Smooth muscle cell (in vitro differentiated cells): ENCODE measurements around the gene BRI3. TPM values are rescaled to one million over a fixed set of nuclear protein-coding genes. Genes with fewer than 3 reads are reported as not detected.

Experiments
- DNase-seq: peaks from one replicate; lab custom pipeline; 2025; ENCODE audit not compliant: unreplicated experiment; lab: John Stamatoyannopoulos, UW
- H2AFZ ChIP-seq: fragments of 200-600 bp; sonication (generic); 2 replicates; pipeline ENCODE4 v1.6.0; 2016; ENCODE audit warnings: antibody characterized with exemption, low read depth, mild to moderate bottlenecking
- H3F3A ChIP-seq: fragments of 200-600 bp; sonication (generic); 2 replicates; pipeline ENCODE4 v1.6.0; 2017; ENCODE audit warnings: antibody characterized with exemption, low read depth
- H3K27ac ChIP-seq: fragments of 200-600 bp; sonication (generic); 2 replicates; pipeline ENCODE4 v1.5.1; 2016; ENCODE audit warnings: low read depth, mild to moderate bottlenecking
- H3K27me3 ChIP-seq: fragments of 200-600 bp; sonication (generic); 2 replicates; pipeline ENCODE4 v1.6.1; 2016; ENCODE audit warnings: low read depth, mild to moderate bottlenecking
- H3K36me3 ChIP-seq: fragments of 200-600 bp; sonication (generic); 2 replicates; pipeline ENCODE4 v1.5.1; 2016; ENCODE audit warnings: low read depth
- H3K4me1 ChIP-seq: fragments of 200-600 bp; sonication (generic); 2 replicates; pipeline ENCODE4 v1.5.1; 2016; ENCODE audit warnings: low read depth
- H3K4me2 ChIP-seq: fragments of 200-600 bp; sonication (generic); 2 replicates; pipeline ENCODE4 v1.6.0; 2016; ENCODE audit warnings: mild to moderate bottlenecking
- H3K4me3 ChIP-seq: fragments of 200-600 bp; sonication (generic); 2 replicates; pipeline ENCODE4 v1.5.1; 2016; ENCODE audit warnings: mild to moderate bottlenecking
- H3K79me2 ChIP-seq: fragments of 200-600 bp; sonication (generic); 2 replicates; pipeline ENCODE4 v1.6.0; 2016; ENCODE audit warnings: low read depth, mild to moderate bottlenecking
- H3K9ac ChIP-seq: fragments of 200-600 bp; sonication (generic); 2 replicates; pipeline ENCODE4 v1.6.0; 2016; ENCODE audit warnings: low read depth
- H3K9me3 ChIP-seq: fragments of 200-600 bp; sonication (generic); replicated peaks from 2 replicates; pipeline ENCODE4 v1.5.1; 2016; ENCODE audit warnings: low read depth
- H4K20me1 ChIP-seq: fragments of 200-600 bp; sonication (generic); 2 replicates; pipeline ENCODE4 v1.6.0; 2016; ENCODE audit warnings: low read depth
- whole genome bisulfite sequencing: methylation state at CpG from one replicate; pipeline ENCODE4 v1.1.7; 2016; ENCODE audit warnings: low lambda C conversion rate; 5-methylcytosine and 5-hydroxymethylcytosine counted together
- polyA plus RNA-seq: library from polyadenylated mRNA; unstranded; fragments of >200 nt; fragmentation: Nextera tagmentation; extraction: Ambion mirVana; gene quantifications from 2 replicates; pipeline ENCODE4 v1.2.1, GENCODE V29; 2016
- total RNA-seq: library from RNA; depleted of rRNA; stranded (reverse); fragments of >200 nt; gene quantifications from 2 replicates; pipeline ENCODE4 v1.2.3, GENCODE V29; 2014
- TF ChIP-seq, protein P1 (sequence below): fragments of 200-600 bp; sonication (generic); IDR thresholded peaks from 2 replicates; pipeline ENCODE4 v1.5.1; 2017; ENCODE audit warnings: borderline replicate concordance, mild to moderate bottlenecking, antibody characterized with exemption; ENCODE audit not compliant: insufficient read depth, poor library complexity, severe bottlenecking

Gene BRI3
- total and polyA plus RNA-seq, 2 experiments from 2014 or later = 70.1 to 83.0 TPM

DNA sequence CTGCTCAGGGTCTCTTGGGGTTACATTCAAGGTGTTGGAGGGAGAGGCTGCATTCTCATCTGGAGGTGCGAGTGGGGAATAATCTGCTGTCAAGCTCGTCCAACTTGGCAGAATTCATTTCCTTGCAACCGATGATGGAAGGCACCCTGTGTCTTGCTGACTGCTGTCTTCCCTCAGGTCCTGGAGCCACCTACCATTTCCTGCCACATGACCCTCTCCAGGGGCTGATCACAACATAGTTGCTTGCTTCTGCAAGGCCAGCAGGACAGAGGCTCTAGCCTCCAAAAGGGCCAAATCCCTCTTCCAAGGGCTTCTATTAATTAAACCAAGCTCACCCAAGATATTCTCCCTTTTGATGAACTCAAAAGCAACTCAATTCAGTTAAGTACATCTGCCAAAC is 14.2 kb upstream of the BRI3 start:
- no peaks in the 10 kb centered on the region for H3K27me3 ChIP-seq
- H3K4me1 ChIP-seq = no peaks in the 10 kb centered on the region
- H3K9ac ChIP-seq = no peak overlapping the region
- H2AFZ ChIP-seq = no peak overlapping the region
- no peak overlapping the region for H3K4me2 ChIP-seq
- WGBS = 91% methylated on average over 3 of the region's 3 CpGs
- H3F3A ChIP-seq = no peaks in the 10 kb centered on the region
- no peaks in the 10 kb centered on the region for H3K79me2 ChIP-seq
- no peak for DNase-seq
- no peaks in the 10 kb centered on the region for H3K9me3 ChIP-seq
- no peak overlapping the region for H3K27ac ChIP-seq
- H3K36me3 ChIP-seq = no peaks in the 10 kb centered on the region
- no peaks in the 10 kb centered on the region for H4K20me1 ChIP-seq
- H3K4me3 ChIP-seq = no peak overlapping the region
- TF ChIP-seq, protein P1, sequence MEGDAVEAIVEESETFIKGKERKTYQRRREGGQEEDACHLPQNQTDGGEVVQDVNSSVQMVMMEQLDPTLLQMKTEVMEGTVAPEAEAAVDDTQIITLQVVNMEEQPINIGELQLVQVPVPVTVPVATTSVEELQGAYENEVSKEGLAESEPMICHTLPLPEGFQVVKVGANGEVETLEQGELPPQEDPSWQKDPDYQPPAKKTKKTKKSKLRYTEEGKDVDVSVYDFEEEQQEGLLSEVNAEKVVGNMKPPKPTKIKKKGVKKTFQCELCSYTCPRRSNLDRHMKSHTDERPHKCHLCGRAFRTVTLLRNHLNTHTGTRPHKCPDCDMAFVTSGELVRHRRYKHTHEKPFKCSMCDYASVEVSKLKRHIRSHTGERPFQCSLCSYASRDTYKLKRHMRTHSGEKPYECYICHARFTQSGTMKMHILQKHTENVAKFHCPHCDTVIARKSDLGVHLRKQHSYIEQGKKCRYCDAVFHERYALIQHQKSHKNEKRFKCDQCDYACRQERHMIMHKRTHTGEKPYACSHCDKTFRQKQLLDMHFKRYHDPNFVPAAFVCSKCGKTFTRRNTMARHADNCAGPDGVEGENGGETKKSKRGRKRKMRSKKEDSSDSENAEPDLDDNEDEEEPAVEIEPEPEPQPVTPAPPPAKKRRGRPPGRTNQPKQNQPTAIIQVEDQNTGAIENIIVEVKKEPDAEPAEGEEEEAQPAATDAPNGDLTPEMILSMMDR = no peak

- Histone ChIP-seq H2AFZ (no peak overlapping the region), H3K27me3 (no peaks in the 10 kb centered on the region), H3K9me3 (no peaks in the 10 kb centered on the region), H4K20me1 (no peaks in the 10 kb centered on the region), H3K4me3 (no peak overlapping the region), H3K36me3 (no peaks in the 10 kb centered on the region), H3K4me1 (peaks cover 7% of the 10 kb centered on the region), H3K9ac (no peak overlapping the region), H3K4me2 (no peak overlapping the region), H3K79me2 (no peaks in the 10 kb centered on the region), H3F3A (no peaks in the 10 kb centered on the region), H3K27ac (no peak overlapping the region)
- 84% methylated on average over 5 of the region's 5 CpGs for WGBS
- TF ChIP-seq, protein P1 = no peak
- no peak for DNase-seq
Measured at GRCh38 chr7:98276241-98276761, 5.2 kb upstream of the BRI3 start.

DNA sequence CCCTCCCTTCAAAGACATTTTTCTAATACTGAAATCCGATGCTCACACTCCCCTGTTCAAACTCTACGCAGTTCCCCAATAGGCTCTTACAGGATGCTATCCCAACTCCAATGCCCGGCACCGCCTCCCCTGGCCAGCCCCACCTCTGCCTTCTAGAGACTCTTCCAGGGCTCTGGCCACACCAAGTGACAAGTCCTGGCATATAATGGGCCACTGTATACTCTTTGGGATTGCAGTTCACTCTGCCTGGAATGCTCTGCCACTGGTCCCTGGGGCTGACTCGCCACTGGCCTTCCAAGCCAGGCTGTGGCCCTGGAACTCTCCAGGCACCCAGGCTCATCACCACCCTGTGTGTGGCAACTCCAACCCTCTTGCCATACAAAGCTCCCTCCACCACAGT is 3.1 kb upstream of the BRI3 start:
- Histone ChIP-seq H4K20me1 (peaks cover 13% of the 10 kb centered on the region), H3K4me3 (no peak overlapping the region), H3K4me2 (no peak overlapping the region), H3K27me3 (no peaks in the 10 kb centered on the region), H3K9me3 (no peaks in the 10 kb centered on the region), H3K9ac (no peak overlapping the region), H3F3A (no peaks in the 10 kb centered on the region), H3K4me1 (peaks cover 19% of the 10 kb centered on the region), H3K36me3 (no peaks in the 10 kb centered on the region), H2AFZ (no peak overlapping the region), H3K79me2 (peaks cover 18% of the 10 kb centered on the region), H3K27ac (no peak overlapping the region)
- 88% methylated on average over 5 of the region's 5 CpGs for WGBS
- TF ChIP-seq, protein P1 = no peak
- DNase-seq = no peak

- WGBS = 95% methylated on average over 4 of the region's 4 CpGs
- H3K79me2 ChIP-seq = peaks cover 23% of the 10 kb centered on the region
- no peaks in the 10 kb centered on the region for H3K9me3 ChIP-seq
- no peak overlapping the region for H3K27ac ChIP-seq
- peaks cover 23% of the 10 kb centered on the region for H3K4me1 ChIP-seq
- peaks cover 18% of the 10 kb centered on the region for H4K20me1 ChIP-seq
- H3K4me3 ChIP-seq = no peak overlapping the region
- no peak overlapping the region for H3K4me2 ChIP-seq
- TF ChIP-seq, protein P1 = no peak
- H3K27me3 ChIP-seq = no peaks in the 10 kb centered on the region
- no peak for DNase-seq
- no peak overlapping the region for H3K9ac ChIP-seq
- H2AFZ ChIP-seq = no peak overlapping the region
- peaks cover 4% of the 10 kb centered on the region for H3F3A ChIP-seq
- no peaks in the 10 kb centered on the region for H3K36me3 ChIP-seq
Measured at GRCh38 chr7:98278936-98279335, 2.5 kb upstream of the BRI3 start.
